ENCODE measurements around the gene CDK12. TPM values are rescaled to one million over a fixed set of nuclear protein-coding genes. Genes with fewer than 3 reads are reported as not detected.

CDK12 gene
- total and polyA plus RNA-seq, 2 experiments from 2014 or later = 20.9 to 55.3 TPM

DNA sequence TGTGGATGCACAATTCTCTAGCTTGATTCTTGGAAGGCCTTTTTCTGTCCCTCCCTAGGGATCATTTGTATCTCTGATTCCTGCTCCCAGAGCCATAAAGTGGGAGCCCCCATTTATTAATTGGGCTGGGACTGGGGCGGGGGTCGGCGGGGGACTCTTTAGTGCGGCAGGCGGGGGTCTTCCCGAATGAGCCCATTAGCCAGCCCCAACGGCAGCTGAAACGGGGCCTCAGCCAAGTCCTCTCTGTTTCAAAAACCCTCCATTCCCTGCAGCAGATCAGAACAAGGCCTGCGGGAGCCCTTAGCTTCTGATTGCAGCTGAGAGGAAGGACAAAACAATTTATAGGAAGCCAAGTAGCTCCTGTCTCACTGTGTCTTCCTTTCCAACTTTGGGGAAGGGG is 79.3 kb downstream of the CDK12 start:
- Mint-ChIP-seq H3K27me3 (ENCODE audit: insufficient read depth, low read depth, poor library complexity) (no peaks in the 10 kb centered on the region), H3K9me3 (no peaks in the 10 kb centered on the region)

More for the DNA sequence above, 79.3 kb downstream of the CDK12 start:
- H3K27ac Mint-ChIP-seq = no peak overlapping the region
- no peaks in the 10 kb centered on the region for H3K36me3 Mint-ChIP-seq (ENCODE audit: low read depth)
- DNase-seq (ENCODE audit: low spot score) (no peak), ATAC-seq (no peak)
- H3K36me3 ChIP-seq (ENCODE audit: insufficient read depth) = no peaks in the 10 kb centered on the region
- H3K4me3 ChIP-seq = no peak overlapping the region
- no peak overlapping the region for H3K4me3 Mint-ChIP-seq
- H3K4me1 ChIP-seq (ENCODE audit: insufficient read depth) = no peaks in the 10 kb centered on the region
- H3K79me2 ChIP-seq (replicated peaks; ENCODE audit: insufficient read depth) = no peaks in the 10 kb centered on the region
- H3F3A ChIP-seq (replicated peaks; ENCODE audit: low read depth) = no peaks in the 10 kb centered on the region; the same call in 1 of the 2 replicates
- no peak overlapping the region for H3K4me2 ChIP-seq
- no peaks in the 10 kb centered on the region for H4K20me1 ChIP-seq (replicated peaks; ENCODE audit: insufficient read depth)
- H3K27ac ChIP-seq (ENCODE audit: low read depth) = no peak overlapping the region
- H3K9me2 ChIP-seq (ENCODE audit: insufficient read depth) = no peaks in the 10 kb centered on the region
- no peaks in the 10 kb centered on the region for H3K4me1 Mint-ChIP-seq
- H2AFZ ChIP-seq = no peak overlapping the region
- TF ChIP-seq ZNF462 (CRISPR knock-in tag; IDR thresholded peaks at IDR 0.05) (no peak), ZNF114 (CRISPR knock-in tag; IDR thresholded peaks at IDR 0.05) (no peak), EZH2phosphoT487 (IDR thresholded peaks at IDR 0.05; ENCODE audit: unreplicated experiment) (no peak), EZH2 (IDR thresholded peaks at IDR 0.05; ENCODE audit: low read depth, unreplicated experiment) (no peak), CTCF (conservative IDR thresholded peaks at IDR 0.05; ENCODE audit: low read depth in 2 of 2) (no peak), ZNF331 (CRISPR knock-in tag; IDR thresholded peaks at IDR 0.05; ENCODE audit: low read depth) (no peak), NANOG (IDR thresholded peaks at IDR 0.05; ENCODE audit: borderline replicate concordance) (no peak), JUNB (IDR thresholded peaks at IDR 0.05; ENCODE audit: unreplicated experiment) (no peak), CREB1 (CRISPR knock-in tag; IDR thresholded peaks at IDR 0.05; ENCODE audit: low read depth) (no peak), STAT1 (IDR thresholded peaks at IDR 0.05; ENCODE audit: unreplicated experiment) (no peak), POLR2AphosphoS5 (IDR thresholded peaks at IDR 0.05; ENCODE audit: low read depth) (no peak)
- TF ChIP-seq, protein P1, sequence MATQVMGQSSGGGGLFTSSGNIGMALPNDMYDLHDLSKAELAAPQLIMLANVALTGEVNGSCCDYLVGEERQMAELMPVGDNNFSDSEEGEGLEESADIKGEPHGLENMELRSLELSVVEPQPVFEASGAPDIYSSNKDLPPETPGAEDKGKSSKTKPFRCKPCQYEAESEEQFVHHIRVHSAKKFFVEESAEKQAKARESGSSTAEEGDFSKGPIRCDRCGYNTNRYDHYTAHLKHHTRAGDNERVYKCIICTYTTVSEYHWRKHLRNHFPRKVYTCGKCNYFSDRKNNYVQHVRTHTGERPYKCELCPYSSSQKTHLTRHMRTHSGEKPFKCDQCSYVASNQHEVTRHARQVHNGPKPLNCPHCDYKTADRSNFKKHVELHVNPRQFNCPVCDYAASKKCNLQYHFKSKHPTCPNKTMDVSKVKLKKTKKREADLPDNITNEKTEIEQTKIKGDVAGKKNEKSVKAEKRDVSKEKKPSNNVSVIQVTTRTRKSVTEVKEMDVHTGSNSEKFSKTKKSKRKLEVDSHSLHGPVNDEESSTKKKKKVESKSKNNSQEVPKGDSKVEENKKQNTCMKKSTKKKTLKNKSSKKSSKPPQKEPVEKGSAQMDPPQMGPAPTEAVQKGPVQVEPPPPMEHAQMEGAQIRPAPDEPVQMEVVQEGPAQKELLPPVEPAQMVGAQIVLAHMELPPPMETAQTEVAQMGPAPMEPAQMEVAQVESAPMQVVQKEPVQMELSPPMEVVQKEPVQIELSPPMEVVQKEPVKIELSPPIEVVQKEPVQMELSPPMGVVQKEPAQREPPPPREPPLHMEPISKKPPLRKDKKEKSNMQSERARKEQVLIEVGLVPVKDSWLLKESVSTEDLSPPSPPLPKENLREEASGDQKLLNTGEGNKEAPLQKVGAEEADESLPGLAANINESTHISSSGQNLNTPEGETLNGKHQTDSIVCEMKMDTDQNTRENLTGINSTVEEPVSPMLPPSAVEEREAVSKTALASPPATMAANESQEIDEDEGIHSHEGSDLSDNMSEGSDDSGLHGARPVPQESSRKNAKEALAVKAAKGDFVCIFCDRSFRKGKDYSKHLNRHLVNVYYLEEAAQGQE (IDR thresholded peaks at IDR 0.05; ENCODE audit: unreplicated experiment) = no peak
- TF ChIP-seq, protein P2, sequence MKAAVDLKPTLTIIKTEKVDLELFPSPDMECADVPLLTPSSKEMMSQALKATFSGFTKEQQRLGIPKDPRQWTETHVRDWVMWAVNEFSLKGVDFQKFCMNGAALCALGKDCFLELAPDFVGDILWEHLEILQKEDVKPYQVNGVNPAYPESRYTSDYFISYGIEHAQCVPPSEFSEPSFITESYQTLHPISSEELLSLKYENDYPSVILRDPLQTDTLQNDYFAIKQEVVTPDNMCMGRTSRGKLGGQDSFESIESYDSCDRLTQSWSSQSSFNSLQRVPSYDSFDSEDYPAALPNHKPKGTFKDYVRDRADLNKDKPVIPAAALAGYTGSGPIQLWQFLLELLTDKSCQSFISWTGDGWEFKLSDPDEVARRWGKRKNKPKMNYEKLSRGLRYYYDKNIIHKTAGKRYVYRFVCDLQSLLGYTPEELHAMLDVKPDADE (IDR thresholded peaks at IDR 0.05) = no peak
- no peaks in the 10 kb centered on the region for H3K27me3 ChIP-seq (ENCODE audit: insufficient read depth)
